ENCODE data around the gene MBD3L4. TPM values are rescaled to one million over a fixed set of nuclear protein-coding genes. Genes with fewer than 3 reads are reported as not detected.
A peak's percentile ranks its signal among the peaks of the same experiment; 100 is the strongest.
"Not testable (repeated sequence)": the region's sequence is repeated elsewhere in the genome, so short reads cannot be mapped to it uniquely, and the experiment has no call there.

Gene MBD3L4
- total RNA-seq, result not detected

- CTCF ChIA-PET; H3K27me3 Mint-ChIP-seq (ENCODE audit: low read depth); H3K4me1 Mint-ChIP-seq (ENCODE audit: low read depth); ATAC-seq; H3K27ac Mint-ChIP-seq; H3K4me3 Mint-ChIP-seq; DNase-seq; H3K36me3 Mint-ChIP-seq (ENCODE audit: low read depth); POLR2A ChIA-PET; H3K9me3 Mint-ChIP-seq (ENCODE audit: insufficient read depth): not testable (repeated sequence)
Observed at GRCh38 chr19:7040079-7040478, at the start of gene MBD3L4. TSS of gene MBD3L4 (minus strand) at chr19:7040179. CDS start at chr19:7040144, 35 bp downstream.

- no peaks in the 10 kb centered on the region for H3K27me3 Mint-ChIP-seq (ENCODE audit: low read depth)
- peaks cover 9% of the 10 kb centered on the region for H3K4me1 Mint-ChIP-seq (ENCODE audit: low read depth)
- H3K36me3 Mint-ChIP-seq (ENCODE audit: low read depth), result peaks cover 44% of the 10 kb centered on the region
- CTCF ChIA-PET, result interaction anchor here (1.2 kb wide), 1 partner anchor 125 kb away, joined by 3 read pairs; no protein-coding TSS in a partner anchor
- peaks cover 41% of the 10 kb centered on the region for H3K9me3 Mint-ChIP-seq (ENCODE audit: insufficient read depth)
- ATAC-seq, result no peak
- DNase-seq, result no peak
- POLR2A ChIA-PET, result no interaction called here
- no peak overlapping the region for H3K4me3 Mint-ChIP-seq
- no peak overlapping the region for H3K27ac Mint-ChIP-seq
Observed at GRCh38 chr19:7088999-7089398, 49.0 kb upstream of the MBD3L4 start.

DNA sequence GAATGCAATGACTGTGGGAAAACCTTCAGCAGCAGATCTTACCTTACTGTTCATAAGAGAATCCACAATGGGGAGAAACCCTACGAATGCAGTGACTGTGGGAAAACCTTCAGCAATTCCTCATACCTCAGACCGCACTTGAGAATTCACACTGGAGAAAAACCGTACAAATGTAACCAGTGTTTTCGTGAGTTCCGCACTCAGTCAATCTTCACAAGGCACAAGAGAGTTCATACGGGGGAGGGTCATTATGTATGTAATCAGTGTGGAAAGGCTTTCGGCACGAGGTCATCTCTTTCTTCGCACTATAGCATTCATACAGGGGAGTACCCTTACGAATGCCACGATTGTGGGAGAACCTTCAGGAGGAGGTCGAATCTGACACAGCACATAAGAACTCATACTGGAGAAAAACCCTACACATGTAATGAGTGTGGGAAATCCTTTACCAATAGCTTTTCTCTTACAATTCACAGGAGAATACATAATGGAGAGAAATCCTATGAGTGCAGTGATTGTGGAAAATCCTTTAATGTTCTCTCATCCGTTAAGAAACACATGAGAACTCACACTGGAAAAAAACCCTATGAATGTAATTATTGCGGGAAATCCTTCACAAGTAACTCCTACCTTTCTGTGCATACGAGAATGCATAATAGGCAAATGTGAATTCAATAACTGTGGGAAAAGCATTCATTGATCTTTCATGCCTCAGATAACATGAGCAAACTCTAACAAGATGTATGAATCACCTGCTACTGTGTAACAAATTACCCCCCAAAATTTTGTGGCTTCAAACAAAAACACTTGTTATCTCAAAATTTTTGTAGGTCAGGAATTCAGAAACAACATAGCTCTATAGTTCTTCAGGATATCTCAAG, 43.3 kb upstream of the MBD3L4 start:
- ATAC-seq, result no peak
- H3K9me3 Mint-ChIP-seq (ENCODE audit: insufficient read depth), result peaks cover 43% of the 10 kb centered on the region

GRCh38 chr19:7078008-7078407, 38.0 kb upstream of the MBD3L4 start:
- POLR2A ChIA-PET, result no interaction called here
- DNase-seq (no peak), ATAC-seq (no peak)
- CTCF ChIA-PET, result no interaction called here
- Mint-ChIP-seq H3K27ac (no peak overlapping the region), H3K4me3 (no peak overlapping the region), H3K9me3 (ENCODE audit: insufficient read depth) (peaks cover 39% of the 10 kb centered on the region), H3K27me3 (ENCODE audit: low read depth) (no peaks in the 10 kb centered on the region), H3K4me1 (ENCODE audit: low read depth) (peaks cover 3% of the 10 kb centered on the region), H3K36me3 (ENCODE audit: low read depth) (peaks cover 96% of the 10 kb centered on the region)

More for the DNA sequence above, 43.3 kb upstream of the MBD3L4 start:
- no peak overlapping the region for H3K4me3 Mint-ChIP-seq
- POLR2A ChIA-PET, result no interaction called here
- peaks cover 84% of the 10 kb centered on the region for H3K36me3 Mint-ChIP-seq (ENCODE audit: low read depth)
- no peaks in the 10 kb centered on the region for H3K4me1 Mint-ChIP-seq (ENCODE audit: low read depth)
- no peak for DNase-seq
- CTCF ChIA-PET, result interaction anchor here (1.4 kb wide), 1 partner anchor 14 kb away, joined by 5 read pairs; the partner anchor contains the start of gene ZNF557
- H3K27me3 Mint-ChIP-seq (ENCODE audit: low read depth), result no peaks in the 10 kb centered on the region
- H3K27ac Mint-ChIP-seq, result no peak overlapping the region

GRCh38 chr19:7076151-7076550, 36.2 kb upstream of the MBD3L4 start:
- no peaks in the 10 kb centered on the region for H3K27me3 Mint-ChIP-seq (ENCODE audit: low read depth)
- no peak overlapping the region for H3K27ac Mint-ChIP-seq
- CTCF ChIA-PET, result no interaction called here
- peaks cover 33% of the 10 kb centered on the region for H3K9me3 Mint-ChIP-seq (ENCODE audit: insufficient read depth)
- H3K4me3 Mint-ChIP-seq, result no peak overlapping the region
- no peak for ATAC-seq
- DNase-seq, result no peak
- peaks cover 89% of the 10 kb centered on the region for H3K36me3 Mint-ChIP-seq (ENCODE audit: low read depth)
- H3K4me1 Mint-ChIP-seq (ENCODE audit: low read depth), result peaks cover 5% of the 10 kb centered on the region
- POLR2A ChIA-PET, result no interaction called here

DNA sequence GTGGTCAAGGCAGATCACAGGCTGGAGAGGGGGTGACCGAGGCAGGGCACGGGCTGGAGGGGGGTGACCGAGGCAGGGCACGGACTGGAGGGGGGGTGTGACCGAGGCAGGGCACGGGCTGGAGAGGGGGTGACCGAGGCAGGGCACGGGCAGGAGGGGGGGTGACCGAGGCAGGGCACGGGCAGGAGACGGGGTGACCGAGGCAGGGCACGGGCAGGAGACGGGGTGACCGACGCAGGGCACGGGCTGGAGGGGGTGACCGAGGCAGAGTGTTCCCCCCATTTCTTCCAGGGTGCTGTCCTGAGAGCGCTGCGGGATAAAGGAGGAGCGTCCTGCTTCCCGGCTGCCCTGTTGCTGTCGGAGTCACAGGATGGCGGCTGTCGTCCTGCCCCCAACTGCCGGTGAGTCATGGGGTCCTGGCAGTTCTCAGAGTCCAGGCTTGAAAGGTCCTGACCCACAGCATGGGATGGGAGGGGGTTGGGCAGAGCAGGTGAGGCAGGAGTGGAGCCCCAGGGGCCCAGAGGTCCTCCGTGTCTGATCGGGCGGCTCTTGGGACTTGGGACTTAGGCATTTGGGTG, 34.8 kb upstream of the MBD3L4 start:
- Mint-ChIP-seq H3K36me3 (ENCODE audit: low read depth) (peaks cover 88% of the 10 kb centered on the region), H3K9me3 (ENCODE audit: insufficient read depth) (peaks cover 23% of the 10 kb centered on the region), H3K4me3 (no peak overlapping the region), H3K27me3 (ENCODE audit: low read depth) (no peaks in the 10 kb centered on the region), H3K27ac (no peak overlapping the region), H3K4me1 (ENCODE audit: low read depth) (peaks cover 15% of the 10 kb centered on the region)
- ATAC-seq (no peak), DNase-seq (no peak)
- ChIA-PET CTCF (no interaction called here), POLR2A (no interaction called here)

- Mint-ChIP-seq H3K4me1 (ENCODE audit: low read depth) (peaks cover 20% of the 10 kb centered on the region), H3K27ac (no peak overlapping the region), H3K9me3 (ENCODE audit: insufficient read depth) (peaks cover 5% of the 10 kb centered on the region), H3K4me3 (no peak overlapping the region), H3K36me3 (ENCODE audit: low read depth) (peaks cover 67% of the 10 kb centered on the region), H3K27me3 (ENCODE audit: low read depth) (no peaks in the 10 kb centered on the region)
- ChIA-PET CTCF (interaction anchor here (0.8 kb wide), 1 partner anchor 123 kb away, joined by 3 read pairs; no protein-coding TSS in a partner anchor), POLR2A (no interaction called here)
- no peak for ATAC-seq
- no peak for DNase-seq
Observed at GRCh38 chr19:7072541-7072940, 32.6 kb upstream of the MBD3L4 start.

DNA sequence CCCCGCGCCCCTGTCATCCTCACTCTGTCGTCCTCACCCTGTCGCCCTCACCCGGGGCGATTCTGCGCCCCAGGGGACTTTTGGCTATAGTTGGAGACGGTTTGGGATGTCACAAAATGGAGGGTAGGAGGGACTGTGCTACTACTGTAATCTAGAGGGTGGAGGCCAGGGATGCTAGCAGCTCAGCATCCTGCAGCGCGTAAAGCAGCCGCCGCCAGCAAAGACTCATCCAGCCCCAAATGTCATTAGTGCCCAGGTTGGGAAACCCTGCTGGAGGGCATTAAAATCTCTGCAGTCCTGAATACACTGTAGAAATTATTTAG, 29.9 kb upstream of the MBD3L4 start:
- Mint-ChIP-seq H3K4me1 (ENCODE audit: low read depth) (peaks cover 20% of the 10 kb centered on the region), H3K27me3 (ENCODE audit: low read depth) (no peaks in the 10 kb centered on the region), H3K4me3 (peak overlapping the region; percentile 92), H3K9me3 (ENCODE audit: insufficient read depth) (no peaks in the 10 kb centered on the region), H3K36me3 (ENCODE audit: low read depth) (peaks cover 41% of the 10 kb centered on the region), H3K27ac (peak overlapping the region; percentile 97)
- DNase-seq, result no peak
- POLR2A ChIA-PET, result interaction anchor here (0.5 to 2.8 kb wide), 10 partner anchors 10 to 279 kb away, joined by 3 to 23 read pairs (median 3); partner anchors contain the start of gene ARHGEF18
- CTCF ChIA-PET, result interaction anchor here (1.2 to 1.5 kb wide), 6 partner anchors 14 to 282 kb away, joined by 3 to 6 read pairs (median 4); no protein-coding TSS in a partner anchor
- ATAC-seq, result no peak

- ChIA-PET POLR2A (interaction anchor here (0.6 to 2.8 kb wide), 10 partner anchors 11 to 874 kb away, joined by 3 to 23 read pairs (median 3); partner anchors contain the start of genes ARHGEF18 and TIMM44), CTCF (interaction anchor here (0.9 to 1.5 kb wide), 9 partner anchors 14 to 330 kb away, joined by 3 to 6 read pairs (median 3); no protein-coding TSS in a partner anchor)
- Mint-ChIP-seq H3K36me3 (ENCODE audit: low read depth) (peaks cover 35% of the 10 kb centered on the region), H3K27me3 (ENCODE audit: low read depth) (no peaks in the 10 kb centered on the region), H3K4me1 (ENCODE audit: low read depth) (peaks cover 18% of the 10 kb centered on the region), H3K27ac (peak within 1 kb of the TSS; percentile 97), H3K9me3 (ENCODE audit: insufficient read depth) (no peaks in the 10 kb centered on the region), H3K4me3 (peak within 1 kb of the TSS; percentile 92)
- DNase-seq (peak; percentile 99), ATAC-seq (peak; percentile 96)
Observed at GRCh38 chr19:7069042-7069903, 29.3 kb upstream of the MBD3L4 start, which contains the start of gene ZNF557. TSS of gene ZNF557 (plus strand) at chr19:7069703. CDS start at chr19:7075075, 5,372 bp downstream.

GRCh38 chr19:7068599-7068998, 28.6 kb upstream of the MBD3L4 start:
- Mint-ChIP-seq H3K36me3 (ENCODE audit: low read depth) (peaks cover 28% of the 10 kb centered on the region), H3K27ac (peak overlapping the region; percentile 97), H3K4me1 (ENCODE audit: low read depth) (peaks cover 17% of the 10 kb centered on the region), H3K9me3 (ENCODE audit: insufficient read depth) (no peaks in the 10 kb centered on the region), H3K4me3 (peak overlapping the region; percentile 92), H3K27me3 (ENCODE audit: low read depth) (no peaks in the 10 kb centered on the region)
- ChIA-PET CTCF (interaction anchor here (0.9 to 1.5 kb wide), 7 partner anchors 15 to 330 kb away, joined by 3 to 6 read pairs (median 3); no protein-coding TSS in a partner anchor), POLR2A (interaction anchor here (0.7 to 2.8 kb wide), 3 partner anchors 31 to 875 kb away, joined by 3 to 23 read pairs (median 3); partner anchors contain the start of gene TIMM44)
- ATAC-seq, result no peak
- no peak for DNase-seq

- ATAC-seq, result no peak
- POLR2A ChIA-PET, result interaction anchor here (0.7 kb wide), 1 partner anchor 125 kb away, joined by 3 read pairs; no protein-coding TSS in a partner anchor
- H3K27ac Mint-ChIP-seq, result no peak overlapping the region
- H3K4me3 Mint-ChIP-seq, result no peak overlapping the region
- H3K27me3 Mint-ChIP-seq (ENCODE audit: low read depth), result no peaks in the 10 kb centered on the region
- peaks cover 17% of the 10 kb centered on the region for H3K4me1 Mint-ChIP-seq (ENCODE audit: low read depth)
- no peak for DNase-seq
- peaks cover 22% of the 10 kb centered on the region for H3K36me3 Mint-ChIP-seq (ENCODE audit: low read depth)
- CTCF ChIA-PET, result interaction anchor here (0.6 kb wide), 1 partner anchor 296 kb away, joined by 3 read pairs; no protein-coding TSS in a partner anchor
- H3K9me3 Mint-ChIP-seq (ENCODE audit: insufficient read depth), result no peaks in the 10 kb centered on the region
Observed at GRCh38 chr19:7067716-7068115, 27.7 kb upstream of the MBD3L4 start.

Measured in activated CD8-positive, alpha-beta T cell treated with anti-CD3 and anti-CD28 coated beads, Interleukin-2, amount 10 ng/mL, durations not matched to agents 7 days and 5 days (primary cell).